ENCODE measurements around the gene ZNF862. TPM values are rescaled to one million over a fixed set of nuclear protein-coding genes. Genes with fewer than 3 reads are reported as not detected.

ZNF862 gene
- total RNA-seq, 1 donor from 2014 or later, result 23.9 TPM

GRCh38 chr7:149819141-149819960 lies 18.8 kb upstream of the ZNF862 start:
- TF ChIP-seq, protein P1, sequence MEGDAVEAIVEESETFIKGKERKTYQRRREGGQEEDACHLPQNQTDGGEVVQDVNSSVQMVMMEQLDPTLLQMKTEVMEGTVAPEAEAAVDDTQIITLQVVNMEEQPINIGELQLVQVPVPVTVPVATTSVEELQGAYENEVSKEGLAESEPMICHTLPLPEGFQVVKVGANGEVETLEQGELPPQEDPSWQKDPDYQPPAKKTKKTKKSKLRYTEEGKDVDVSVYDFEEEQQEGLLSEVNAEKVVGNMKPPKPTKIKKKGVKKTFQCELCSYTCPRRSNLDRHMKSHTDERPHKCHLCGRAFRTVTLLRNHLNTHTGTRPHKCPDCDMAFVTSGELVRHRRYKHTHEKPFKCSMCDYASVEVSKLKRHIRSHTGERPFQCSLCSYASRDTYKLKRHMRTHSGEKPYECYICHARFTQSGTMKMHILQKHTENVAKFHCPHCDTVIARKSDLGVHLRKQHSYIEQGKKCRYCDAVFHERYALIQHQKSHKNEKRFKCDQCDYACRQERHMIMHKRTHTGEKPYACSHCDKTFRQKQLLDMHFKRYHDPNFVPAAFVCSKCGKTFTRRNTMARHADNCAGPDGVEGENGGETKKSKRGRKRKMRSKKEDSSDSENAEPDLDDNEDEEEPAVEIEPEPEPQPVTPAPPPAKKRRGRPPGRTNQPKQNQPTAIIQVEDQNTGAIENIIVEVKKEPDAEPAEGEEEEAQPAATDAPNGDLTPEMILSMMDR (conservative IDR thresholded peaks at IDR 0.05), result no peak
- H3K4me1 Mint-ChIP-seq (ENCODE audit: unreplicated experiment), result no peaks in the 10 kb centered on the region
- H3K4me3 Mint-ChIP-seq, result no peak overlapping the region
- H3K27ac Mint-ChIP-seq, result no peak overlapping the region
- no peak for DNase-seq (ENCODE audit: extremely low spot score, unreplicated experiment)
- no peaks in the 10 kb centered on the region for H3K9me3 Mint-ChIP-seq
- H3K36me3 Mint-ChIP-seq, result no peaks in the 10 kb centered on the region
- H3K27me3 Mint-ChIP-seq, result peaks cover 2% of the 10 kb centered on the region

- Mint-ChIP-seq H3K4me1 (ENCODE audit: unreplicated experiment) (no peaks in the 10 kb centered on the region), H3K27ac (no peak overlapping the region), H3K4me3 (no peak overlapping the region), H3K27me3 (peaks cover 2% of the 10 kb centered on the region), H3K9me3 (no peaks in the 10 kb centered on the region), H3K36me3 (no peaks in the 10 kb centered on the region)
- DNase-seq (ENCODE audit: extremely low spot score, unreplicated experiment), result no peak
- TF ChIP-seq, protein P1 (conservative IDR thresholded peaks at IDR 0.05), result no peak
Observed at GRCh38 chr7:149819961-149820340, 18.2 kb upstream of the ZNF862 start.

DNA sequence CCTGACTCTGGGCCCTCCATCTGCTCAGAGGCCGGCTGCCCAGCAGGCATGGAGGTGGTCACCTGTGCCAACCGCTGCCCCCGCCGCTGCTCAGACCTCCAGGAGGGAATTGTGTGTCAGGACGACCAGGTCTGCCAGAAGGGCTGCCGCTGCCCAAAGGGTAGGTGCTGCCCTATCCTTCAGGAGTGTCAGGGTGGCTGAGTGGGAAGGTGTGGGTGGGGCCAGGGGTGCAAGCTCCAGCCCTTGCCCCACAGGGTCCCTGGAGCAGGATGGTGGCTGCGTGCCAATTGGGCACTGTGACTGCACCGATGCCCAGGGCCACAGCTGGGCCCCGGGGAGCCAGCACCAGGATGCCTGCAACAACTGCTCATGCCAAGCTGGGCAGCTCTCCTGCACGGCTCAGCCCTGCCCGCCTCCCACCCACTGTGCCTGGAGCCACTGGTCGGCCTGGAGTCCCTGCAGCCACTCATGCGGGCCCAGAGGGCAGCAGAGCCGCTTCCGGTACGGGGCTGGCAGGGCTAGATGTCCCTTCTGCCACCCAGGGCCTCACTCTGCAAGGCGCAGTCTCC lies 17.5 kb upstream of the ZNF862 start:
- TF ChIP-seq, protein P1 (conservative IDR thresholded peaks at IDR 0.05), result no peak
- no peaks in the 10 kb centered on the region for H3K4me1 Mint-ChIP-seq (ENCODE audit: unreplicated experiment)
- H3K36me3 Mint-ChIP-seq, result no peaks in the 10 kb centered on the region
- no peak overlapping the region for H3K27ac Mint-ChIP-seq
- no peak for DNase-seq (ENCODE audit: extremely low spot score, unreplicated experiment)
- no peaks in the 10 kb centered on the region for H3K9me3 Mint-ChIP-seq
- no peak overlapping the region for H3K4me3 Mint-ChIP-seq
- H3K27me3 Mint-ChIP-seq, result peaks cover 2% of the 10 kb centered on the region

- Mint-ChIP-seq H3K27me3 (peaks cover 2% of the 10 kb centered on the region), H3K9me3 (no peaks in the 10 kb centered on the region), H3K27ac (no peak overlapping the region), H3K4me3 (no peak overlapping the region), H3K4me1 (ENCODE audit: unreplicated experiment) (no peaks in the 10 kb centered on the region), H3K36me3 (no peaks in the 10 kb centered on the region)
- no peak for DNase-seq (ENCODE audit: extremely low spot score, unreplicated experiment)
- TF ChIP-seq, protein P1 (conservative IDR thresholded peaks at IDR 0.05), result no peak
Observed at GRCh38 chr7:149821191-149822148, 16.7 kb upstream of the ZNF862 start.

- Mint-ChIP-seq H3K9me3 (no peaks in the 10 kb centered on the region), H3K4me3 (no peak overlapping the region), H3K36me3 (no peaks in the 10 kb centered on the region), H3K27me3 (peaks cover 2% of the 10 kb centered on the region), H3K27ac (no peak overlapping the region), H3K4me1 (ENCODE audit: unreplicated experiment) (no peaks in the 10 kb centered on the region)
- TF ChIP-seq, protein P1 (conservative IDR thresholded peaks at IDR 0.05), result no peak
- no peak for DNase-seq (ENCODE audit: extremely low spot score, unreplicated experiment)
Observed at GRCh38 chr7:149822353-149822943, 15.7 kb upstream of the ZNF862 start.
